ENCODE measurements around the gene UBP1.

GRCh38 chr3:33364531-33365128 is 75.6 kb downstream of the UBP1 start:
- TF ChIP-seq, protein P1, sequence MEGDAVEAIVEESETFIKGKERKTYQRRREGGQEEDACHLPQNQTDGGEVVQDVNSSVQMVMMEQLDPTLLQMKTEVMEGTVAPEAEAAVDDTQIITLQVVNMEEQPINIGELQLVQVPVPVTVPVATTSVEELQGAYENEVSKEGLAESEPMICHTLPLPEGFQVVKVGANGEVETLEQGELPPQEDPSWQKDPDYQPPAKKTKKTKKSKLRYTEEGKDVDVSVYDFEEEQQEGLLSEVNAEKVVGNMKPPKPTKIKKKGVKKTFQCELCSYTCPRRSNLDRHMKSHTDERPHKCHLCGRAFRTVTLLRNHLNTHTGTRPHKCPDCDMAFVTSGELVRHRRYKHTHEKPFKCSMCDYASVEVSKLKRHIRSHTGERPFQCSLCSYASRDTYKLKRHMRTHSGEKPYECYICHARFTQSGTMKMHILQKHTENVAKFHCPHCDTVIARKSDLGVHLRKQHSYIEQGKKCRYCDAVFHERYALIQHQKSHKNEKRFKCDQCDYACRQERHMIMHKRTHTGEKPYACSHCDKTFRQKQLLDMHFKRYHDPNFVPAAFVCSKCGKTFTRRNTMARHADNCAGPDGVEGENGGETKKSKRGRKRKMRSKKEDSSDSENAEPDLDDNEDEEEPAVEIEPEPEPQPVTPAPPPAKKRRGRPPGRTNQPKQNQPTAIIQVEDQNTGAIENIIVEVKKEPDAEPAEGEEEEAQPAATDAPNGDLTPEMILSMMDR (optimal IDR thresholded peaks at IDR 0.05 in 1 of 3, IDR thresholded peaks at IDR 0.05 in 1 of 3, conservative IDR thresholded peaks at IDR 0.05 in 1 of 3; ENCODE audit: extremely low read depth in 1 of 3, insufficient read depth in 2 of 3, low read length in 3 of 3) = no peak
- no peak for TF ChIP-seq EZH2 (IDR thresholded peaks at IDR 0.05; ENCODE audit: low read length)
